Endothelial cell of umbilical vein (primary cell): ENCODE measurements around the gene PCP4L1. TPM values are rescaled to one million over a fixed set of nuclear protein-coding genes. Genes with fewer than 3 reads are reported as not detected.

Source experiments
- BruUV-seq: library from RNA; stranded (reverse); fragments of 400-500 nt; replicated peaks from 2 replicates; lab custom pipeline; 2021; lab: Mats Ljungman, UMichigan
- CTCF ChIA-PET: fragments of 300-600, 350-600 bp; sonication (Branson Sonifier 250); formaldehyde crosslinking; loops from one replicate; lab custom pipeline; 2021; ENCODE audit warnings: antibody characterized with exemption, inconsistent platforms; lab: Charles Lee
- POLR2A ChIA-PET: fragments of 300-600, 350-600 bp; sonication (Branson Sonifier 250); formaldehyde crosslinking; loops from one replicate; lab custom pipeline; 2021; ENCODE audit warnings: antibody characterized with exemption, inconsistent platforms; lab: Charles Lee
- DNase-seq: peaks from one replicate; pipeline ENCODE4 v3.0.0-alpha.2; 2011; ENCODE audit warnings: low read depth, low spot score
- FAIRE-seq: peaks from 2 replicates; lab custom pipeline; 2011; peaks lifted over from hg19 to GRCh38; lab: Jason Lieb, UNC
- H2AFZ ChIP-seq: 2 replicates; pipeline ENCODE4 v1.6.0; 2012; ENCODE audit warnings: low read depth, low read length, control low read depth, inconsistent platforms
- H3K27ac ChIP-seq: 2 replicates; pipeline ENCODE4 v1.5.1; 2011; ENCODE audit warnings: low read depth, mild to moderate bottlenecking, control low read depth, low read length, moderate library complexity; ENCODE audit not compliant: insufficient read depth
- H3K27me3 ChIP-seq, 2 experiments: 2 replicates each; pipeline versions ENCODE4 v1.6.0 to v1.6.1; 2011; ENCODE audit warnings: low read length in 2 of 2, mixed read lengths in 1 of 2; ENCODE audit not compliant: control insufficient read depth in 2 of 2, insufficient read depth in 2 of 2
- H3K36me3 ChIP-seq, 2 experiments: 2 replicates in 1 of 2; 3 replicates in 1 of 2; pipeline ENCODE4 v1.5.1; 2011; ENCODE audit warnings: low read length in 2 of 2, mild to moderate bottlenecking in 1 of 2, moderate library complexity in 1 of 2; ENCODE audit not compliant: control insufficient read depth in 2 of 2, insufficient read depth in 2 of 2; ENCODE audit errors: extremely low read depth in 1 of 2
- H3K4me1 ChIP-seq: 3 replicates; pipeline ENCODE4 v1.5.1; 2011; ENCODE audit warnings: mild to moderate bottlenecking, low read length; ENCODE audit not compliant: control insufficient read depth, insufficient read depth; ENCODE audit errors: extremely low read depth
- H3K4me2 ChIP-seq: 2 replicates; pipeline ENCODE4 v1.6.1; 2011; ENCODE audit warnings: low read length, control low read depth, mixed read lengths; ENCODE audit not compliant: insufficient read depth
- H3K4me3 ChIP-seq, 3 experiments: fragments of 200-600 bp in 1 of 3; sonication (generic), shearing (Covaris generic) in 1 of 3; replicated peaks in 1 of 3; 2 replicates each; pipeline ENCODE4 v1.5.1; 2011 to 2016; ENCODE audit warnings: control low read depth in 3 of 3, low read length in 3 of 3, mild to moderate bottlenecking in 2 of 3, inconsistent platforms in 1 of 3, low read depth in 1 of 3, moderate library complexity in 1 of 3; ENCODE audit not compliant: insufficient read depth in 1 of 3
- H3K79me2 ChIP-seq: 2 replicates; pipeline ENCODE4 v1.6.0; 2012; ENCODE audit warnings: low read length, inconsistent platforms; ENCODE audit not compliant: control insufficient read depth, insufficient read depth
- H3K9ac ChIP-seq: replicated peaks from 2 replicates; pipeline ENCODE3; 2011; ENCODE audit warnings: low read length, control low read depth; ENCODE audit not compliant: insufficient read depth; ENCODE audit errors: extremely low read depth
- H3K9me1 ChIP-seq: replicated peaks from 3 replicates; pipeline ENCODE4 v1.6.0; 2011; ENCODE audit warnings: mild to moderate bottlenecking, low read length; ENCODE audit not compliant: control insufficient read depth, insufficient read depth; ENCODE audit errors: extremely low read depth
- H3K9me3 ChIP-seq: replicated peaks from 2 replicates; pipeline ENCODE4 v1.5.1; 2012; ENCODE audit warnings: low read length, inconsistent platforms; ENCODE audit not compliant: control insufficient read depth, insufficient read depth
- H4K20me1 ChIP-seq: replicated peaks from 2 replicates; pipeline ENCODE3; 2011; ENCODE audit warnings: mild to moderate bottlenecking, low read length; ENCODE audit not compliant: control insufficient read depth, insufficient read depth; ENCODE audit errors: extremely low read depth
- CTCF ChIP-seq, 2 donors: IDR thresholded peaks; 1 replicate in 1 of 2; 2 replicates in 1 of 2; pipeline ENCODE4 v1.5.1; 2011; ENCODE audit warnings: low read length in 2 of 2, mild to moderate bottlenecking in 2 of 2, moderate library complexity in 2 of 2, control low read depth in 1 of 2, inconsistent platforms in 1 of 2, low read depth in 1 of 2; ENCODE audit not compliant: insufficient read depth in 1 of 2; ENCODE audit errors: extremely low read depth in 1 of 2
- EZH2 ChIP-seq: IDR thresholded peaks from 2 replicates; pipeline ENCODE4 v1.6.1; 2012; ENCODE audit warnings: borderline replicate concordance, low read depth, mild to moderate bottlenecking, moderate library complexity, low read length, inconsistent platforms; ENCODE audit not compliant: severe bottlenecking
- FOS ChIP-seq: IDR thresholded peaks from 2 replicates; pipeline ENCODE4 v1.6.1; 2011; ENCODE audit warnings: mild to moderate bottlenecking, low read length, moderate library complexity, borderline replicate concordance; ENCODE audit not compliant: insufficient read depth
- GATA2 ChIP-seq: IDR thresholded peaks from 2 replicates; pipeline ENCODE4 v1.7.0; 2011; ENCODE audit warnings: low read depth, mild to moderate bottlenecking, moderate library complexity, mixed read lengths, low read length; ENCODE audit not compliant: insufficient read length, insufficient read depth
- JUN ChIP-seq: IDR thresholded peaks from 2 replicates; pipeline ENCODE4 v1.6.1; 2011; ENCODE audit warnings: borderline replicate concordance, low read depth; ENCODE audit not compliant: insufficient read length, insufficient read depth
- MAX ChIP-seq: IDR thresholded peaks from 2 replicates; pipeline ENCODE4 v1.6.1; 2011; ENCODE audit not compliant: insufficient read depth, insufficient read length
- MYC ChIP-seq: IDR thresholded peaks from one replicate; pipeline ENCODE4 v1.6.1; 2011; ENCODE audit warnings: mild to moderate bottlenecking, low read depth, low read length
- POLR2A ChIP-seq: IDR thresholded peaks from 2 replicates; pipeline ENCODE4 v1.6.1; 2012; ENCODE audit warnings: low read depth, mild to moderate bottlenecking, control low read depth, low read length
- POLR2AphosphoS5 ChIP-seq: IDR thresholded peaks from 2 replicates; pipeline ENCODE4 v1.6.1; 2012; ENCODE audit warnings: low read depth, mild to moderate bottlenecking, control low read depth, low read length, moderate library complexity; ENCODE audit not compliant: insufficient read depth
- dilution Hi-C: fragments of 300-500 bp; cut with MboI; formaldehyde crosslinking; loops from one replicate; pipeline ENCODE4 v1.15.0; 2019; ENCODE audit warnings: low sequenced_read_pairs; ENCODE audit not compliant: extremely low pct_ligation_motif_present
- intact Hi-C: fragments of 100-400 bp; cut with micrococcal nuclease; formaldehyde crosslinking; loops from one replicate; pipeline ENCODE4 v1.10.0; 2022
- polyA plus RNA-seq, 4 experiments: library from polyadenylated mRNA; depleted of rRNA in 3 of 4; stranded (reverse) in 3 of 4; unstranded in 1 of 4; fragments of >200 nt; gene quantifications; 2 replicates each; pipeline versions ENCODE4 v1.2.1 to v1.2.3, GENCODE V29; 2011 to 2012; ENCODE audit warnings: missing spikeins in 1 of 4
- total RNA-seq: library from RNA; stranded (reverse); gene quantifications from 2 replicates; pipeline ENCODE4 v1.2.3, GENCODE V29; 2021

PCP4L1 gene
- total and polyA plus RNA-seq, 2 donors (not counting 3 experiments of a cell fraction or from before 2014, with no cell fraction given): not detected

GRCh38 chr1:161233102-161233501, 25.4 kb upstream of the PCP4L1 start:
- Histone ChIP-seq H2AFZ (no peak overlapping the region), H4K20me1 (no peaks in the 10 kb centered on the region), H3K27me3 (peaks cover 1 to 3% of the 10 kb centered on the region in 2 experiments), H3K9ac (no peak overlapping the region), H3K4me1 (peaks cover under 1% of the 10 kb centered on the region), H3K36me3 (peaks cover 10% of the 10 kb centered on the region in 2 experiments), H3K9me1 (no peaks in the 10 kb centered on the region), H3K4me2 (no peak overlapping the region), H3K79me2 (no peaks in the 10 kb centered on the region), H3K9me3 (no peaks in the 10 kb centered on the region), H3K4me3 (no peak overlapping the region), H3K27ac (no peak overlapping the region)
- no peak for FAIRE-seq
- ChIA-PET CTCF (interaction anchor here (1.9 to 4.5 kb wide), 2 partner anchors 58 to 141 kb away, joined by 6 to 39 read pairs; no protein-coding TSS in a partner anchor), POLR2A (no interaction called here)
- no peak for TF ChIP-seq POLR2A
- TF ChIP-seq MAX: no peak
- TF ChIP-seq MYC: no peak
- no peak for TF ChIP-seq EZH2
- no peak for TF ChIP-seq FOS
- no peak for TF ChIP-seq GATA2
- no peak for TF ChIP-seq JUN
- TF ChIP-seq CTCF (IDR thresholded peaks at IDR 0.05; ENCODE audit: extremely low read depth in 1 of 2, insufficient read depth in 1 of 2, low read depth in 1 of 2, low read length in 2 of 2): no peak
- no peak for TF ChIP-seq POLR2AphosphoS5
- dilution Hi-C loops (no loop called here), intact Hi-C loops (no loop called here)
- DNase-seq: no peak
- no TSS peak for BruUV-seq
